Fibroblast of villous mesenchyme (primary cell): ENCODE measurements around the gene PIAS1. TPM values are rescaled to one million over a fixed set of nuclear protein-coding genes. Genes with fewer than 3 reads are reported as not detected.

Source experiments
- DNase-seq: peaks from one replicate; pipeline ENCODE4 v3.0.0-alpha.2; 2010; ENCODE audit warnings: low read depth
- H3K4me3 ChIP-seq: 2 replicates; pipeline ENCODE4 v1.5.1; 2011; ENCODE audit warnings: low read depth, mild to moderate bottlenecking, low read length
- total RNA-seq: library from RNA; depleted of rRNA; stranded (reverse); fragments of >200 nt; gene quantifications from 2 replicates; pipeline ENCODE4 v1.2.3, GENCODE V29; 2012
- TF ChIP-seq, protein P1 (sequence below): IDR thresholded peaks from 2 replicates; pipeline ENCODE4 v1.5.1; 2012; ENCODE audit warnings: low read depth, mild to moderate bottlenecking, low read length; ENCODE audit not compliant: insufficient read depth

PIAS1 gene
- total RNA-seq, 1 donor, result 28.9 TPM

GRCh38 chr15:68129072-68129471 is 75.0 kb downstream of the PIAS1 start:
- DNase-seq, result no peak
- no peak overlapping the region for H3K4me3 ChIP-seq

DNA sequence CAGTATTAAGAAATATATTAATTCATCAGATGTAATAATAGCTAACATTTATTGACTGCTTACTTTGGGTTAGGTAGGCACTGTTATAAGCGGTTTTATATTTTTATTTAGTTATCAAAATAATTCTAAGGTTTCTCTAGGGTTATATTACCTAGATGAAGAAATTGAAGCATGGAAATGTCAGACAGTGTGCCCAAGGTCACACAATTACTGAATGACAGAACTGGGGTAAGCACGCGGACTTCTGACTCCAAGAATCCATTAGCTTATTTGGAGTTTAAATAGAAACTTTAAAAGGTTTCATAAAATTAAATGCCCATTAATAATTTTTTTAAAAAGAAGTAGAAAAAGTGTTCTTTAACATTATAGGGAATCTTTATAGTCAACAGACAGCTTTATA is 76.7 kb downstream of the PIAS1 start:
- no peak overlapping the region for H3K4me3 ChIP-seq
- TF ChIP-seq, protein P1, sequence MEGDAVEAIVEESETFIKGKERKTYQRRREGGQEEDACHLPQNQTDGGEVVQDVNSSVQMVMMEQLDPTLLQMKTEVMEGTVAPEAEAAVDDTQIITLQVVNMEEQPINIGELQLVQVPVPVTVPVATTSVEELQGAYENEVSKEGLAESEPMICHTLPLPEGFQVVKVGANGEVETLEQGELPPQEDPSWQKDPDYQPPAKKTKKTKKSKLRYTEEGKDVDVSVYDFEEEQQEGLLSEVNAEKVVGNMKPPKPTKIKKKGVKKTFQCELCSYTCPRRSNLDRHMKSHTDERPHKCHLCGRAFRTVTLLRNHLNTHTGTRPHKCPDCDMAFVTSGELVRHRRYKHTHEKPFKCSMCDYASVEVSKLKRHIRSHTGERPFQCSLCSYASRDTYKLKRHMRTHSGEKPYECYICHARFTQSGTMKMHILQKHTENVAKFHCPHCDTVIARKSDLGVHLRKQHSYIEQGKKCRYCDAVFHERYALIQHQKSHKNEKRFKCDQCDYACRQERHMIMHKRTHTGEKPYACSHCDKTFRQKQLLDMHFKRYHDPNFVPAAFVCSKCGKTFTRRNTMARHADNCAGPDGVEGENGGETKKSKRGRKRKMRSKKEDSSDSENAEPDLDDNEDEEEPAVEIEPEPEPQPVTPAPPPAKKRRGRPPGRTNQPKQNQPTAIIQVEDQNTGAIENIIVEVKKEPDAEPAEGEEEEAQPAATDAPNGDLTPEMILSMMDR, result no peak
- DNase-seq, result no peak

More at GRCh38 chr15:68129072-68129471, 75.0 kb downstream of the PIAS1 start:
- TF ChIP-seq, protein P1, result no peak

DNA sequence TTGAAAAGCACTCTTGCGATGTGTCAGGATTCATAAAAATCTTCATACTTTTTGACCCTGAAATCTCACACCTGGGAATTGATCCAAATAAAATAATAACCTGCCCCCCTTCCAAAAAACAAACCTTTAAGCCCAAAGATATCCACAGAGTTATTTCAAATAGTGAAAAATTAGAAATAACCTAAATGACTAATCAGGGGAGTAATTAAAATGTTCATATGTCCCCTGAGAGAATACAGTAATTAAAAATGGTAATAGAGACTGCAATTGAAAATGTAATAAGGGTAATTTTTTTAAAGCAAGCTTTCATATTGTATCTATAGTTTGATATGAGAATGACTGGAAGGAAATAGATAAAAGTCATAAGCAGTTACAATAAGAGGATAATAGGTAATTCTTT is 83.0 kb downstream of the PIAS1 start:
- H3K4me3 ChIP-seq, result no peak overlapping the region
- TF ChIP-seq, protein P1, result no peak
- DNase-seq, result no peak

DNA sequence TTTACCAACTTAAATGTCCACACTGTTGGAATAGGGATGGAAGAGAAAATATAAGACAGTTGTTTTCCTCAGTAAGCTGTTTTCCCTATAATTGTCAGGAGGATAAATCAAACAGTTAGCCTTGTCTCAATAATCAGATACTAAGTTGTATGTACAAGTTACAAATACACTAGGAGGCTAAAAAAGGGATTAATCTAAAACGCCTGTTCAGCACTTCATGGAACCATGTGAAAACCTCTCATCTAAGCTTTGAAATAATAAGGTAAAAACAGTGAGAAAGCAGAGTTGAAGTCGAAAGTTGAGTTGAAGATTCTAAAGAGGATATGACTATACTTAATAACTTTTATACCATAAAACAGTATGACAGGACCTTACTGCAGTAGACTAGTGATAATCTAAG is 89.0 kb downstream of the PIAS1 start:
- TF ChIP-seq, protein P1, result no peak
- H3K4me3 ChIP-seq, result no peak overlapping the region
- DNase-seq, result no peak

GRCh38 chr15:68143785-68144184 is 89.7 kb downstream of the PIAS1 start:
- TF ChIP-seq, protein P1, result no peak
- no peak for DNase-seq
- no peak overlapping the region for H3K4me3 ChIP-seq

DNA sequence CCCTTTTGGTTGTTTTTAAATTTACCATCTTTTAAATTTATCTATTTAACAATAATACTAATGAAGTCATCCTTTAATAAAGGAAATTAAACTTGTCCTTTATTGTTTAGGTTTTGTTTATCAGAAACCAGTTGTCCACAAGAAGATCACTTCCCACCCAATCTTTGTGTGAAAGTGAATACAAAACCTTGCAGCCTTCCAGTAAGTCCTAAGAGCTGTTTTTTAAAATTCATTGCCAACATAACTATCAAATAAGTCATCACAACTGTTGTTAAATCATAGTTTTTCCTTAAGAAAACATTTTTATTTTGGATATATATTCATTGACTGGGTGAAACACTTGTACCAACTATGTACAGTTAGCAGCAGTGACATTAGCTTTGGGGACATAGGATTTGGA is 91.6 kb downstream of the PIAS1 start:
- TF ChIP-seq, protein P1, result no peak
- DNase-seq, result no peak
- H3K4me3 ChIP-seq, result no peak overlapping the region

DNA sequence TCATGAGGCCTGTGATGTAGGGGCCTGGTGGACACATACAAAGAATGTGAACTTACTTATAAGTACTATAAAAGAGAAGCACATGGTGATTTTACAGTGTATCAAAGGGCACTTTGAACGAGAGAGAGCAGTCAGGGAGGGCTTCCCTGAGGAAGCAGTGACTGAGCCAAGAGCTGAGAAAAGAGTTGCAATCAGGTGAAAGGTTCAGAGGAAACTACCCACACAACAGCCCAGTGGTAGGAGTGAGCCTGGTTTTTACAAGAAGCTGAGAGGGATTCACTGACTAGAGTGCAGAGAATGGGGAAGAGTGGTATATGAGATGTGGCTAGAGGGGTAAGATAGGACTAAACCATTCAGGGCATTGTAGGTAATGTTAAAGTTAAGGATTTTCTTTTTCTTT is 93.9 kb downstream of the PIAS1 start:
- TF ChIP-seq, protein P1, result no peak
- DNase-seq, result no peak
- H3K4me3 ChIP-seq, result no peak overlapping the region
